ENCODE results near the gene PLEKHM1. TPM values are rescaled to one million over a fixed set of nuclear protein-coding genes. Genes with fewer than 3 reads are reported as not detected.

PLEKHM1 gene
- total and polyA plus RNA-seq, 2 of the 4 experiments (the other 2 are of a cell fraction): 4.7 to 16.4 TPM

DNA sequence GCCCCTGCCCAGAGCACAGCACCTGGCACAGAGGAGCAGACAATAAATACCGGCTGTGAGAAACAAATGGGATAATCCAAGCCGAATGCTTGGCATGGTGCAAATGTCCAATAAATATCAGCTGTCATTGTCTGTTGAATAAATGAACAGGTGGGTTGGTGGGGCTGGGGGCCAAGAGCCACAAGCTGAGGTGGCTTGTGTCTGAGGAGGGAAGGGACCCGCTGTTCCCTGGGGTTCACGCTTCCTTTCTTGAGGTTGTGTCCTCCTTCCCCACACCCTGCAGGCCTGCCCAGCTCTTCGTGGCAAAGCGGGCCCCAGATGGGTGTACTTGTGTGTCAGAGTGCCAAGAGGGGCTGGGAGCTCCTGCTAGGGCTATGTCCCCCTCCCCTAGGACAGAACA, 96.4 kb downstream of the PLEKHM1 start:
- Histone ChIP-seq H2BK120ac (ENCODE audit: low read depth, low read length) (no peak overlapping the region), H2AK9ac (replicated peaks; ENCODE audit: low read depth, low read length, poor library complexity) (no peak overlapping the region), H3K4me3 (ENCODE audit: insufficient read depth, low read depth, low read length) (no peak overlapping the region), H3K36me3 (ENCODE audit: control insufficient read depth, insufficient read depth, low read length) (no peaks in the 10 kb centered on the region), H3K9ac (ENCODE audit: low read depth, low read length) (no peak overlapping the region), H4K8ac (ENCODE audit: low read depth in 2 of 2, low read length in 2 of 2) (no peak overlapping the region), H3K4me1 (ENCODE audit: control insufficient read depth, insufficient read depth, low read length) (peaks cover 5% of the 10 kb centered on the region), H3K27me3 (ENCODE audit: control insufficient read depth, insufficient read depth, low read length) (peaks cover 9% of the 10 kb centered on the region; the same call in 1 of the 2 replicates), H3K23ac (ENCODE audit: low read depth, low read length) (no peak overlapping the region), H3K56ac (ENCODE audit: extremely low read depth, insufficient read depth, low read length) (no peak overlapping the region), H3K14ac (replicated peaks; ENCODE audit: low read depth, low read length) (no peak overlapping the region), H3K4ac (ENCODE audit: low read depth, low read length) (no peak overlapping the region), H2BK15ac (ENCODE audit: low read depth, low read length) (no peak overlapping the region), H4K91ac (ENCODE audit: insufficient read depth, low read depth, low read length) (no peak overlapping the region), H3K27ac (ENCODE audit: insufficient read depth, low read length) (no peak overlapping the region), H3K9me1 (ENCODE audit: insufficient read depth, low read length) (no peaks in the 10 kb centered on the region), H3K79me1 (ENCODE audit: low read depth in 1 of 2, low read length in 2 of 2) (no peaks in the 10 kb centered on the region), H3K4me2 (ENCODE audit: low read depth, low read length) (no peak overlapping the region), H2BK20ac (ENCODE audit: low read depth, low read length) (no peak overlapping the region), H4K20me1 (ENCODE audit: insufficient read depth, low read length) (no peaks in the 10 kb centered on the region), H2BK5ac (ENCODE audit: low read depth, low read length, poor library complexity, severe bottlenecking) (no peak overlapping the region), H3K18ac (ENCODE audit: low read depth, low read length) (no peak overlapping the region), H3K9me3 (ENCODE audit: control insufficient read depth, insufficient read depth, low read length) (no peaks in the 10 kb centered on the region), H4K5ac (ENCODE audit: low read depth, low read length) (no peak overlapping the region), H2AK5ac (ENCODE audit: low read depth, low read length) (no peak overlapping the region), H2AFZ (replicated peaks; ENCODE audit: low read length, poor library complexity) (no peak overlapping the region)
- ATAC-seq (ENCODE audit: low read depth) (no peak), DNase-seq (no peak)
- BruUV-seq (replicated peaks): no TSS peak
- intact Hi-C loops (cut with micrococcal nuclease): loop anchor here (2.0 kb wide), 1 partner anchor 439 kb away; no protein-coding TSS in a partner anchor
- dilution Hi-C loops (cut with HindIII; ENCODE audit: low sequenced_read_pairs, unreplicated experiment): no loop called here
- CTCF ChIA-PET: no interaction called here
- POLR2A ChIA-PET (ENCODE audit: unreplicated experiment): no interaction called here
- TF ChIP-seq SMC3 (IDR thresholded peaks at IDR 0.05; ENCODE audit: low read depth, low read length): no peak
- TF ChIP-seq MAZ (IDR thresholded peaks at IDR 0.05; ENCODE audit: borderline replicate concordance, low read depth, low read length): no peak
- no peak for TF ChIP-seq NFE2L2 (IDR thresholded peaks at IDR 0.05; ENCODE audit: low read depth, low read length)
- TF ChIP-seq, protein P1, sequence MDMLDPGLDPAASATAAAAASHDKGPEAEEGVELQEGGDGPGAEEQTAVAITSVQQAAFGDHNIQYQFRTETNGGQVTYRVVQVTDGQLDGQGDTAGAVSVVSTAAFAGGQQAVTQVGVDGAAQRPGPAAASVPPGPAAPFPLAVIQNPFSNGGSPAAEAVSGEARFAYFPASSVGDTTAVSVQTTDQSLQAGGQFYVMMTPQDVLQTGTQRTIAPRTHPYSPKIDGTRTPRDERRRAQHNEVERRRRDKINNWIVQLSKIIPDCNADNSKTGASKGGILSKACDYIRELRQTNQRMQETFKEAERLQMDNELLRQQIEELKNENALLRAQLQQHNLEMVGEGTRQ (IDR thresholded peaks at IDR 0.05; ENCODE audit: low read depth, low read length): no peak
- no peak for TF ChIP-seq CHD1 (IDR thresholded peaks at IDR 0.05; ENCODE audit: low read depth, low read length)
- no peak for TF ChIP-seq RCOR1 (IDR thresholded peaks at IDR 0.05; ENCODE audit: insufficient replicate concordance, low read length)
- TF ChIP-seq RAD21 (IDR thresholded peaks at IDR 0.05; ENCODE audit: low read length): no peak
- TF ChIP-seq BHLHE40 (IDR thresholded peaks at IDR 0.05; ENCODE audit: low read depth, low read length): no peak
- TF ChIP-seq MAFK (IDR thresholded peaks at IDR 0.05; ENCODE audit: low read depth, low read length): no peak
- TF ChIP-seq CTCF (conservative IDR thresholded peaks at IDR 0.05; ENCODE audit: low read depth, low read length): no peak
- TF ChIP-seq POLR2A (IDR thresholded peaks at IDR 0.05; ENCODE audit: low read depth, low read length): no peak
- no peak for TF ChIP-seq CEBPB (IDR thresholded peaks at IDR 0.05; ENCODE audit: low read depth, low read length)
- TF ChIP-seq ELK1 (IDR thresholded peaks at IDR 0.05; ENCODE audit: borderline replicate concordance, low read depth, low read length): no peak
- TF ChIP-seq FOS (IDR thresholded peaks at IDR 0.05; ENCODE audit: low read depth, low read length): no peak
- TF ChIP-seq RFX5 (IDR thresholded peaks at IDR 0.05; ENCODE audit: low read depth, low read length): no peak
- 56% methylated on average over 2 of the region's 6 CpGs; no CpG with 5 or more reads in 1 of the 2 experiments for WGBS, 2 experiments (ENCODE audit: extremely low coverage in 2 of 2, insufficient read length in 1 of 2)
- in situ Hi-C loops (cut with MboI; ENCODE audit: low sequenced_read_pairs): no loop called here
